HG03060 (cell line): ENCODE data around the gene TMEM271.

Source experiments
- ATAC-seq: cut with Tn5 transposase; IDR thresholded peaks from one replicate; pipeline ENCODE4 v1.9.1; 2021; ENCODE audit warnings: low read depth, moderate number of reproducible peaks; ENCODE audit not compliant: unreplicated experiment

TMEM271 gene, protein sequence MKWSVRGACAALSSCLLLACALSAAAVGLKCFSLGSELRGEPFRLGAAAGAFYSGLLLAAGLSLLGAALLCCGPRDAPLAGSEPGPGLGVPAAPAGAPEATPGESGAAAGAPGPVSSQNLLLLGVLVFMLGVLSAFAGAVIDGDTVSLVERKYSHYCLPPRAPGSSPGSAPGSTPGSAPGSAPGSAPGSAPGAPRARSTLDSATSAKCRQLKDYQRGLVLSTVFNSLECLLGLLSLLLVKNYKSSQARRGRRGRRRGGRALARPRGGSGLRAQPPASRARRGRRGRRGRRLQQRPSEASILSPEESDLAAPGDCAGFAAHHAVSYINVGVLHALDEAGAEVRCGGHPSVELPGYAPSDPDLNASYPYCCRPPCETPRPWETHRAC

DNA sequence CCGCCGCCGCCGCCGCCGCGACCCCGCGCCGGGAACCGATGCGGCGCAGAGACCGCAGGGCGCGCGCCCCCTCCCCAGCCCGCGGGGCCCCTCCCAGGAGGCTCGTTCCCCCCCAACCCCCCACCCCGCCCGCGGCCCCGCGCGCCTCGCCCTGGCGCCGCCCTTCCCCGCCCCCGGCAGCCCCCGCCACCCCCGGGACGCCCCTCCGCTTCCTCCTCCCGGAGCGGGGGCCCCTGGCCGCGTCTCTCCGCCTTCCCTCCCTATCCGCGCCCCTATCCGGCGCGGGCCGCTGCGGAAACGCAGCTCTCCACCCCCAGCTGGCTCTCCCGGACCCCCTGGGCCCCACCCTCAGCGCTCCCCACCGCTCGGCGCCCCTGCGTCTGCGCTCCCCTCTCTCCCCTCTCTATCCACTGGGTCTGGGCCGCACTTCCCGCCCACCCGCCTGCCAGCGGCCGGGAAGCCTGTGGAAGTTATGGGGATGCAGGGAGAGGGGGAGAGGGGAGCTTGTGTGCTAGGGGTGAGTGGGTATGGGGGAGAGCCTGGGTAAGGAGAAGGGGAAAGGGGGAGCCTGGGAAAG lies at the start of gene TMEM271:
TSS of gene TMEM271 (minus strand) at position 51 of the 577 bp plus-strand sequence. CDS start 233 bp downstream, outside the sequence.
- ATAC-seq: no peak

DNA sequence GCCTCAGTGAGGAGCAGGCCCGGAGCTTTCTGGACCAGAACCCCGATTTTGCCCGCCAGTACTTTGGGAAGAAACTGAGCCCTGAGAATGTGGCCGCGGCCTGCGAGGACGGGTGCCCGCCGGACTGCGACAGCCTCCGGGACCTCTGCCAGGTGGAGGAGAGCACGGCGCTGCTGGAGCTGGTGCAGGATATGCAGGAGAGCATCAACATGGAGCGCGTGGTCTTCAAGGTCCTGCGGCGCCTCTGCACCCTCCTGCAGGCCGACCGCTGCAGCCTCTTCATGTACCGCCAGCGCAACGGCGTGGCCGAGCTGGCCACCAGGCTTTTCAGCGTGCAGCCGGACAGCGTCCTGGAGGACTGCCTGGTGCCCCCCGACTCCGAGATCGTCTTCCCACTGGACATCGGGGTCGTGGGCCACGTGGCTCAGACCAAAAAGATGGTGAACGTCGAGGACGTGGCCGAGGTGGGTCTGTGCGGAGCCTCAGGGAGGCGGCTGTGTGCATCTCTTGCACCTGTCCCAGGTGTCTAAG lies 49.6 kb upstream of the TMEM271 start:
- no peak for ATAC-seq

DNA sequence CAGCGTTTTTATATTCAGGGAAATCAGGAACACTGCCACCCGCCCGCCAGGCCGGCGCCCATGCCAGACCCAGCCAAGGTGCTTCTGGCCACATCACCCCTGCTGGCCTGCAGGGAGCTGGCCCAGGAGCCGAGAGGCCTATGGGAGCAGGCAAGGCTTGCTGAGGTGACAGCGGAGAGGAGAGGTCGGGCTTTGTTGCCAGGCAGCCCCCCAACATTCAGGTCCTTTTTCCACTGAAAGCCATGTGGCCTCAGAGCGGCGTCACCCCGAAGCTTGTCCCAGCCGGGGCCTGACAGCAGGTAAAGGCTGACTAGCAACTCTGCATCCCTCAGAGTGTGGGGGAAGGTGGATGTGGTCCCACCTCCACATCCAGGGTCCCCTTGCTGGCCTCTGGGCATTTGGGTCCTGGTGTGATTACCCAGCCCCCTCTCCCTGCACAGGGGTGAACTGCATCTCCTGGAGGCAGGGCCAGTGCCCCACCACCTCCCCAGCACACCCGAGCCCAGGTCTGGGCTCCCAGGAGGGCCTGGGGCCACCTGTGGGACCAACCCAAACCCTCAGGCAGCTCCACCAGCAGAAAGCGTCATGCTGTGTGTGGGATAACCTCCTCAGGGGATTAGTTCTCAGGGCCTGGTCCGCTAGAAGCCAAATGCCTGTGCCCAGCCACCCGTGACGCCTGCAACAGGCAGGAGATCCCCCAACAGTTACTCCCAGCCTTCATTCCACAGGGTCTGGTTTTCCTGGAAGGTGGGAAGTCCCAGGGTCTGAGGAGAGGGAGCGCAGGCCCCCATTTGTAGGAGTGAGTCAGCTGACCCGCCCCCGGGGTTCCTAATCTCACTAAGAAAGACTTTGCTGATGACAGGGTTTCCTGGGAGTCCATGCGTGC lies 48.9 kb upstream of the TMEM271 start, which contains the start of gene PDE6B:
TSS of gene PDE6B (plus strand) at position 869 of the 886 bp plus-strand sequence. CDS start 54 bp downstream, outside the sequence.
- ATAC-seq: no peak

DNA sequence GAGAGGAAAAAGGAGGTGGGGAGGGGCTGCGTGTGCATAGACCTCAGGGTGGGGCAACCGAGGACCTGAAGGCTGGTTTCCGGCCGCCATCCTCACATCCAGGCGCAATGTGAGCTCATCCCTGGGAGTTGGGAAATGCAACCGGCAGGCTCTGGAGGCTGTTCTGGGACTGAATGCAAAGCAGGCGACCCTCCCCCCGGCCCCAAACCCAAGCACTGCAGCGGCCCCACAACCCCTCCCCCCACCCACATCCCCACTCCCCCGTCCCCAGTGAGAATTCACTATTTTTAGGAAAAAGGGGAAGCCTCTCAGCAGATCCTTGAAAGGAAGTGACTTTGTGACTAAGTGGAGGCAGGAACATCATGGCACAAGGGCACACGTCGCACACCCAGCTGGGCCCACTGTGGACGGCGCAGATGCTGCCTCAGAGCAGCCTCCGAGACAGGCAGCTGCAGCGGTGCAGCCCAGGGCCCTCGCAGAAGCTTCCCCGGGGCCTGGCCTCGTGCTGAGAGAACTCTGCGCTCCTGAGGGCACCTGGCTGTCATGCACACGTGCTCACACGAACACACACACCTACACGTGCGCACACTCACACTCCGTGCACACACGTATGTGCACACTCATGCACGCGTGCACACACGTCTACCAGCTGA lies 47.9 kb upstream of the TMEM271 start:
- ATAC-seq: no peak

DNA sequence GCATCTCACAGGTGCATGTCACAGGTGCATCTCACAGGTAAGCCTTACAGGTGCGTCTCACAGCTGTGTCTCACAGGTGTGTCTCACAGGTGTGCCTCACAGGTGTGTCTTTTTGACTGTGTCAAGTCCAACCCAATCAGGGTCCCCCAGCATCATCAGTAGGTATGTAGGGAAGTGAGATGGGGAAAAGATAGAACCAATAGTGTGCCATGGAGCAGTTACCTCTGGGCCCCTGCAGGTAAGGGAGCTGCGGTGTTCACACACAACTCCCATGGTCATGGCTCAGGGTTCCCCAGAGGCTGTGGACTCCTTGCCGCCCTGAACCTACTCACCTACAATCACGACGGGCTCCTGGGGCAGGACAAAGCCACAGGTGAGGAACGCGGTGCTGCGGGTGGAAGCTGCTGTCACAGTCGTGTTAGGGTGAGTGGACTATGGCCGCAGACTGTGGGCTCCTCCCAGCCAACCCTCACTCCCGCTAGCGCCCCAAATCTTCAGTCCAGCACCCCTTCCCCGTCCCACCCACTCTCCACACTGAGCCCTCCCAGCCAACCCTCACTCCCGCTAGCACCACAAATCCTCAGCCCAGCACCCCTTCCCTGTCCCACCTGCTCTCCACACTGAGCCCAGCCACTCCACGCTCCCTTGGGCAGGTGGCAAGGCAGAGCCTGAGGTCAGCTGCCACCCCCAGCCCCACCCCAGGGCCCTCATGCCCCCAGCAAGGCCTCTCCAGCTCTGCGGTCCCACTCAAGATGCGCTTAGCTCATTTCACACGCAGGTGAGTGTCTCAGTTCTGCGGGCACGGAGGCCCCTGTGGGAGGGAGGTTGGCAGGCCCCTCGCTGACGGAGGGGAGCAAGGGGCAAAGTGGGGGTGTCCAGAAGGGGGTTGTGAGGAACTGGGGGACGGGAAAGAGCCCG lies 47.2 kb upstream of the TMEM271 start:
- ATAC-seq: no peak

DNA sequence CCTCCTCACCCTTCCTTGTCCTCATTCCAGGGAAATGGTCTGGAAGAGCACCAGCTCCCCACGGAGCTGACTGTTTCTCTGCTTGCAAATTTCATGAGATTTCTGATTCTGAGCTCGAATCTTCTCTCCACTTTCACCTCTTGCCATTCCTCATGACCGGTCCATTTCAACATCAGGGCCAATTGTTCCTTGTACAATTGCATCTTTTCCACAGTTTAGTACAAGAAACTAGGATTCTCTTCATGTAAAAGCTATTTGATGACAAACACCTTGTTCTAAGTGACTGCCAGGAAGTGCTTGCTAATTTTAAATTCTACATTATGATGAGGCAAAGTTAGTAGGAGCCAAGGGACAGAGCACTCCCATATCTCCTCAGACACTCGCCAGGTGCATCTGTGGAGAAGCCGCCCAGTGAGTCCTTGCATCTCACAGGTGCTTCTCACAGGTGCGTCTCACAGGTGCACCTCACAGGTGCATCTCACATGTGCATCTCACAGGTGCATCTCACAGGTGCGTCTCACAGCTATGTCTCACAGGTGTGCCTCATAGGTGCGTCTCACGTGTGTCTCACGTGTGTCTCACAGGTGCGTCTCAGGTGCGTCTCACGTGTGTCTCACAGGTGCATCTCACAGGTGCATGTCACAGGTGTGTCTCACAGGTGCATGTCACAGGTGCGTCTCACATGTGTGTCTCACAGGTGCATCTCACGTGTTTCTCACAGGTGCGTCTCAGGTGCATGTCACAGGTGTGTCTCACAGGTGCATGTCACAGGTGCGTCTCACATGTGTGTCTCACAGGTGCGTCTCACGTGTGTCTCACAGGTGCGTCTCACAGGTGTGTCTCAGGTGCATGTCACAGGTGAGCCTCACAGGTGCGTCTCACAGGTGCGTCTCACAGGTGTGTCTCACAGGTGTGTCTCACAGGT lies 46.2 kb upstream of the TMEM271 start:
- no peak for ATAC-seq

DNA sequence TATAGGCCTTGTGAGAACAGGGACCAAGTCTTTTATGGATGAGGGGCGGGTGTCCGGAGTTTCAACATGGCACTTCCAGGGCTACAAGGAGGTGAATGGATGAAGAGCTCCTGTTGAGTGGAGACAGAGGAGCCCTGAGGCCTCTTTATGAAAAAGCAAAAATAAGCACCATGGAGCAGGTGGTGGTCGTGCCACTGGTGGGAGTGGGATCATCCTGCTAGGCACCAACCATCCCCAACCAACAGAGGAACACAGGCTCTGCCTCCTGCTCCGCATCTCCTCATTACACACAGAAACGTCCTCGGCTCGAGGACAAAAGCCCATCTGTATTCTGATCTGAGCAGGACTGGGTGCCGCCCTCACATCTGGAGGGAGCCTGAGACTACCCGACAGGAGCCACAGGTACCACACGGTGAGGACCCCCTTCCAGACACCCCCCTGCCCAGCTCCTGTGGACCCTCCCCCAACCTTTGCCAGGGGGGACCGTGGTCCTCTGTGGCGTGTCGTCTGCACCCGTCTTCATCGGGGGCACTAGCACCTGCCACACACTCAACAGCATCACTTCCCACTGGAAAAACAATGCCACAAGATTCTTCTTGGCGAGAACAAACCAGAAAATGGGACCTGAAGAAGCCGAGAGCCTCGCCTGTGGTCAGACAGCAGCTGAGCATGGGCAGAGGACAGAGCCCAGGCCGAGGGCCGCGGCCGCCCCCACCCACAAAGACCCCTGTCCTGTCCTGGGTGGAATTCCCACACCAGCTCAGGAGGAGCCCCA lies 45.4 kb upstream of the TMEM271 start:
- ATAC-seq: no peak

DNA sequence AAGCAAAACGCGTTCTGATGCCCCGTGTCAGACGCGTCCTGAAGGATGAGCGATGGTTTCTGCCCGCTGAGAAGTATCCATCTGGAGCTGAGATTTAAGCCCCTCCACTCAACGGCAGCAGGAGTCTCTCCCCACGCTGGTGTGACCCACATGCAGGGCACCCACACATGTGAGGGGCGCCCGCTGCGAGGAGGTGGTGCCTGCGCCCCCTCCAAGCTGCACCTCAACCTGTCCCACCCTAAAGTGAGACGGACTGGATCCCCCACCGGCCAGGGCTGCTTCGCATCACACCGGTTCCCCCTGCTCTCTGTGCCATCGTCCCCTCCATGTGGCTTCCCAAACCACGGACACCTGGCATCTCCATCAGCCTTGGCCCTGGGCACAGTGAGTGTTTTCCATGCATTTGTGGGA lies 44.8 kb upstream of the TMEM271 start:
- no peak for ATAC-seq

DNA sequence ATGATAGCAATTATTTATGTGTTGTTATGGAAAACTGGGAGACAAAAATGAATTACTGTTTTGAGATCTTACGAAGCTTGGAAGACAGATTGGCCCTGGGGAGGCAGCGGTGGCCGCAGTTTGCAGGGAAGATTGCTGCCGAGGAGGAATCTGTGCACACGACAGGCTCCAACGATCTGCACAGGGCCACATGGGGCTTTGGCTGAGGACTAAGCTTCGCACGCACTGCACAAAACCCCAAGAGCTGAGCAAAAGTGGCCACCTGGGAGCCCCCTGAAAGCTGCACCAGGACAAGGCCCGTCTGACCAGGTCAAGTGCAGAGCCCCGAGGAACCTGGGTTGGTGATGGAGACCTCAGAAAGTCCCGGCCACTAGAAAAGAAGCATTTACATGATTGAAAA lies 44.1 kb upstream of the TMEM271 start:
- ATAC-seq: no peak

DNA sequence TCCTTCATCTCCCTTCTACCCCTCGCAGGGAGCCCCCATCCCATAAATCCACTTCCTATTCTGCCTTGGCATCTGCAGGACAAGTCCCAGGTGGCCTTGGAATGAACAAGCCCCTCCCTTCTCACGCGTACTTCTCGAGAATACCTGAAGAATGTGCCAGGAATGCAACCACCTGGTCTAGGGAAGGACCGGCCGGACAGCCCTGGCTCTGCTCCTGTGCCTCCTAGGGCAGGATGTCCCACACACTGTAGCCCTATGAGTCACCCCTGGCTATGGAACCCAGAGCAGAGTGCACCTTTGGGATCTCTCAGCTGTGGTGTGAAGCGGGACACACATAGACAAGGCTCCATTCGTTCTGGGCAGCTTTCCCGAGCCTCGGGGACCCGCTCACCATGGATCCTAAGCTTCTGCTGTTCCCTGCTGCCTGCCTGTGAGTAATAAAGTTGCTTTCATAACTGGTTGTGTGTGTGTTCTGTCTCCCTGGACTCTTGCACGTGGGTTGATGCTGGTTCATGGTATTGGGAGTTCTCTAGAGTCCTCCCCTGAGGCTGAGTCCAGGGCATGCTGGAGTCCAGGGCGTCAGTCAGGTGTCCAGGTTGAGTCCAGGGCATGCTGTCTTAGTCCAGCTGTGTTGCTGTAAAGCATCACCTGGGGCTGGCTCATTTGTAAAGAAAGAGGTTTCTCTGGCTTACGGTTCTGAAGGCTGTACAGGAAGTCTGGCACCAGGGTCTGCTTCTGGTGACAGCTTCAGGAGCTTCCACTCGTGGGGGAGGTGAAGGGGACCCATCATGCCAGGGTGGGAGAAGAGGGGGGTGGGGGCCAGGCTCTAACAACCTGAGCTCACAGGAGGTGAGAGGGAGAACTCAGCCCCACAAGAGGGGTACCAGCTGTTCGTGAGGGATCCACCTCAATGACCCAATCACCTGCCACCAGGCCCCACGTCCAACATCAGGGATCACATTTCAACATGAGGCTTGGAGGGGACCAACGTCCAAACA lies 41.8 kb upstream of the TMEM271 start:
- no peak for ATAC-seq

DNA sequence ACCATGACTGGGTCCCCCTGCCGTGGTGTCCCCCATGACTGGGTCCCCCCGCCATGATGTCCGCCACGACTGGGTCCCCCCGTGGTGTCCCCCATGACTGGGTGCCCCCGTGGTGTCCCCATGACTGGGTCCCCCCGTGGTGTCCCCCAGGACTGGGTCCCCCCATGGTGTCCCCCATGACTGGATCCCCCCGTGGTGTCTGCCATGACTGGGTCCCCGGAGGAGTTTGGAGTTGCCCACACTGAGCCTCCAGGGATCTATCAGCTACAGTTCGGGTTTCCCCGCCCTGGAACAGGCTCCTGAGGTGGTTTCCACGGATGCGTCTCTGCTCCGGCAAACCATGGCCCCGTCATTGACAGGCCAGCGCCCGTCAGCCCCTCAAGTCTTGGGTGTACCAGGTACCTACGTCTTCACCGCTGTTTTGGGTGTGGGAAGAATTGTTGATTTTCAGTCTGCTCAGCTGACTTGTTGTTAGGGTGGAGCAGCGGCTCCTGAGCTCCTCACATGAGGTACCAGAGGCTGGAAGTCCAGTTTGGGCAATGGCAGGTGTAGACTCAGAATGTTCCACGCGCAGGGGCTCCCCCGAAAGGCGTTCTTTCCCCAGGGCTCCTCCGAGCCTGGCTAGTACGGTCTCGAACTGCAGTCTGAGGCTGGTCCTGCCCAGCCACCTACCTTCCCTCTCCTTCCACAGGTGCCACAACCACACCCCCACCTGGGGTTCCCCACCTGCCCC lies 41.0 kb upstream of the TMEM271 start:
- ATAC-seq: no peak

DNA sequence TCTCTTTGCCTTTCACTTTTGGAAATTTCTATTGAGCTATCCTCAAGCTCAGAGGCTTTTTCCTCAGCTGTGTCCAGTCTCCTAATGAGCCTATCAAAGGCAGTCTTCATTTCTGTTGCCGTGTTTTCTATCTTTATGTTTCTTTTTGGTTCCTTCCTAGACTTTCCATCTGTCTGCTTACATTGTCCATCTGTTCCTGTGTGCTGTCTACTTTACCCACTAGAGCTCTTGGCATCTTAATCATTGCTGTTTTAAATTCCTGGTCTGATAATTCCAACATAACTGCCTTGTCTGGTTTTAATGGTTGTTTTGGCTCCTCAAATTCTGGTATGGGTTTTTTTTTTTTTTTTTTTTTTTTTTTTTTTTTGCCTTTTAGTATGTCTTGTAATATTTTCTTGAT lies 40.0 kb upstream of the TMEM271 start:
- ATAC-seq: no peak

DNA sequence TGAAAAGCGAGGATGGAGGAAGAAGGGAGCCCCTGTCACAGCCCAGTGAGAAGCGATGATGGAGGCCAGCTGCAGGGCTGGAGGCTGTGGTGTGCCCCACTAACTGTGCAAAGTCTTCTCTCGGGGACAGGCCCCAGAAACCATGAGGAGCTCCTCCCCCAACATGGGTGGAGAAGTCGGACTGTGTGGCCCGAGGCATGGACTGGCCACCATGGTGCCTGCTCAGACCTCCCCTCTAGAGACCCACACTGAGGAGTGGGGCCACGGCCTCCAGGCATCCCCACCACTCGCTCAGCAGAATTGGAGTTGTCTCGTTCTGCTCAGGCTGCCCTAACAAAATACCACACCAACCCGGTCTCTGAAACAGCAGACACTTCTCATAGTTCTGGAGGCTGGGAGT lies 37.0 kb upstream of the TMEM271 start:
- ATAC-seq: no peak

DNA sequence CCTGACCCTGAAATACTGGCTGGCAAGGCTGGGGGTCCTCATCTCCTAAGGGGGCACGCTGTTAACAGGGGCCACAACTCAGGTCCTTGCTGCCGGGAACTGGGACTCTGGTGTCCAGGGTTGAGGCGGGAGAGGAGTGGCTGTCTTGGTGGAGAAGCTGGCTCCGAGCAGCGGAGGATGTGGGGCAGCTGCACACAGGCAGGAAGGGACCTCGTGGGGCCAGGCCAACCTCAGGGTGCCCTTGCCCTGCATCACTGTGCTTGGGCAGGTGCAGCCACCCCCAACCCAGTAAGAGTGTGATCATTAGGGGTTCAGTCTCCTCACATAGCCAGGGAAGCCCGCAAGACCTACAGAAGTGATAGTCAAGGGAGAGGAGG lies 36.6 kb upstream of the TMEM271 start:
- ATAC-seq: no peak

DNA sequence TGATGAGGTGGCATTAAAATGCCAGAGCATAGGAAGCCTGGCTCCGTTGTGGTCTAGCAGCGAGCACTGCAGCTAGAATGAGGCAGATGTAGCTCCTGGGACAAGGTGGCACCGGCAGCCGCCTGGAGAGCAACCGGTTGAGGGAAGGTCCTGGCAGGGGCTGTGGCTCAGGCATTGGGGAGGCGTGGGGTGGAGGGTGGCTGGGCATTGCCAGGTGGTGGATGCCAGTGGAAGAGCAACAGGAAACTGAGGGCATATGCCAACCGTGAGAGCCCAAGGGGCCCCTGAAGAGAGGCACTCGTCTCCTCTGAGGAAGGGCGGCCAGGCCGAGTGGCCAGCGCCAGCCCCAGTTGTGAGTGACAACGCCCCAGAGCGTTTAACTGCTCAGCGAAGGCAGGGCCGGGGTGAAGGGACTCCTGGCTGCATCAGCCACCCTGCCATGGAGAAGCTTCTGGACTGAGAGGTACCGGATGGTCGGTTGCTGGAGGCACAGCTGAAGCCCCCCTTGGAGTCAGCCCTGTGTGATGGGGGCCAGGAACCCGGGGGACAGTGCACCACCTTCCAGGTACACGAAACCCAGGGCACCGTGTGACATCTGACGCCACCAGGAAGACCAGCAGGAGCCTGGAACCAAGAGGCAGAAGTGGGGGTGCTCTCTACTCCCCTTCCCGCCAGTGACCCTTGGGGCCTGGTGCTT lies 36.1 kb upstream of the TMEM271 start:
- no peak for ATAC-seq
